PC-3 (cell line): ENCODE measurements around the gene GPC1. TPM values are rescaled to one million over a fixed set of nuclear protein-coding genes. Genes with fewer than 3 reads are reported as not detected.

Experiments
- ATAC-seq: fragments of 200-7000 bp; cut with Tn5 transposase; 2 replicates; pipeline ENCODE4 v1.9.1; 2020; ENCODE audit warnings: mild to moderate bottlenecking, moderate library complexity
- BruUV-seq: library from RNA; stranded (reverse); fragments of 400-500 nt; replicated peaks from 2 replicates; lab custom pipeline; 2021; lab: Mats Ljungman, UMichigan
- CTCF ChIA-PET: fragments of 300-600 bp; sonication (Branson Sonifier 250); formaldehyde crosslinking; loops from one replicate; lab custom pipeline; 2022; ENCODE audit warnings: antibody characterized with exemption; lab: Charles Lee
- POLR2A ChIA-PET: fragments of 300-600 bp; sonication (Branson Sonifier 250); formaldehyde crosslinking; loops from one replicate; lab custom pipeline; 2022; ENCODE audit warnings: antibody characterized with exemption; ENCODE audit not compliant: unreplicated experiment; lab: Charles Lee
- DNase-seq: peaks from one replicate; pipeline ENCODE4 v3.0.0-alpha.2; 2015
- H2AFZ ChIP-seq: fragments of 300-600 bp; sonication (generic); 2 replicates; pipeline ENCODE4 v1.6.0; 2016; ENCODE audit warnings: antibody characterized with exemption, low read length
- H3F3A ChIP-seq: fragments of 300-600 bp; sonication (generic); one replicate; pipeline ENCODE4 v1.6.0; 2017; ENCODE audit warnings: antibody characterized with exemption, low read length, control low read depth, mild to moderate bottlenecking; ENCODE audit not compliant: unreplicated experiment
- H3K27ac ChIP-seq: fragments of 300-600 bp; sonication (generic); 2 replicates; pipeline ENCODE4 v1.5.1; 2016; ENCODE audit warnings: mild to moderate bottlenecking, low read length
- H3K27me3 ChIP-seq: fragments of 300-600 bp; sonication (generic); 2 replicates; pipeline ENCODE4 v1.6.1; 2016; ENCODE audit warnings: low read length, mixed read lengths
- H3K36me3 ChIP-seq: fragments of 300-600 bp; sonication (generic); 2 replicates; pipeline ENCODE4 v1.6.1; 2016; ENCODE audit warnings: low read depth, mixed run types, low read length, mixed read lengths
- H3K4me1 ChIP-seq: fragments of 300-600 bp; sonication (generic); 2 replicates; pipeline ENCODE4 v1.5.1; 2016; ENCODE audit warnings: low read length; ENCODE audit not compliant: insufficient read depth
- H3K4me2 ChIP-seq: fragments of 300-600 bp; sonication (generic); 2 replicates; pipeline ENCODE4 v1.6.0; 2016; ENCODE audit warnings: low read length
- H3K4me3 ChIP-seq: fragments of 300-600 bp; sonication (generic); 2 replicates; pipeline ENCODE4 v1.5.1; 2016; ENCODE audit warnings: mild to moderate bottlenecking, low read length, mixed read lengths
- H3K79me2 ChIP-seq: fragments of 300-600 bp; sonication (generic); 2 replicates; pipeline ENCODE4 v1.6.1; 2017; ENCODE audit warnings: low read length, mixed read lengths
- H3K9ac ChIP-seq: fragments of 300-600 bp; sonication (generic); 2 replicates; pipeline ENCODE4 v1.6.0; 2016; ENCODE audit warnings: mild to moderate bottlenecking, low read length
- H3K9me2 ChIP-seq: fragments of 300-600 bp; sonication (generic); replicated peaks from 2 replicates; pipeline ENCODE4 v1.6.1; 2016; ENCODE audit warnings: mixed run types, low read length, mixed read lengths
- H3K9me3 ChIP-seq: fragments of 300-600 bp; sonication (generic); 2 replicates; pipeline ENCODE4 v1.6.1; 2016; ENCODE audit warnings: low read length, mixed read lengths
- H4K20me1 ChIP-seq: fragments of 300-600 bp; sonication (generic); 2 replicates; pipeline ENCODE4 v1.6.1; 2016; ENCODE audit warnings: low read length, mixed read lengths
- CTCF ChIP-seq: fragments of 300-600 bp; sonication (generic); conservative IDR thresholded peaks from 2 replicates; pipeline ENCODE4 v1.5.1; 2017; ENCODE audit warnings: antibody characterized with exemption, low read depth, mild to moderate bottlenecking, low read length
- EZH2 ChIP-seq: fragments of 300-600 bp; sonication (generic); IDR thresholded peaks from one replicate; pipeline ENCODE4 v1.6.1; 2017; ENCODE audit warnings: antibody characterized with exemption, mild to moderate bottlenecking, low read length; ENCODE audit not compliant: unreplicated experiment
- EZH2phosphoT487 ChIP-seq: fragments of 300-600 bp; sonication (generic); IDR thresholded peaks from 2 replicates; pipeline ENCODE4 v1.6.1; 2018; ENCODE audit warnings: mild to moderate bottlenecking, antibody characterized with exemption, low read length, borderline replicate concordance
- intact Hi-C: fragments of 100-400 bp; cut with micrococcal nuclease; formaldehyde crosslinking; loops from 2 replicates; pipeline ENCODE4 v1.9.0; 2023
- total RNA-seq: library from RNA; depleted of rRNA; stranded (reverse); fragments of >200 nt; gene quantifications from 2 replicates; pipeline ENCODE4 v1.2.3, GENCODE V29; 2014

Gene GPC1
- total RNA-seq, 1 experiment from 2014 or later = 37.1 TPM

GRCh38 chr2:240400371-240401161 is 34.9 kb upstream of the GPC1 start:
- no peaks in the 10 kb centered on the region for H3K9me3 ChIP-seq
- no peaks in the 10 kb centered on the region for H3K9me2 ChIP-seq
- no peak overlapping the region for H3K4me3 ChIP-seq
- intact Hi-C loops = no loop called here
- H3K9ac ChIP-seq = no peak overlapping the region
- H3K27ac ChIP-seq = no peak overlapping the region
- TF ChIP-seq EZH2phosphoT487 = no peak
- no peak for TF ChIP-seq CTCF
- no peak for TF ChIP-seq EZH2
- ChIA-PET CTCF (no interaction called here), POLR2A (no interaction called here)
- no peaks in the 10 kb centered on the region for H3F3A ChIP-seq
- BruUV-seq = no TSS peak
- H3K4me2 ChIP-seq = no peak overlapping the region
- H4K20me1 ChIP-seq = no peaks in the 10 kb centered on the region
- H3K4me1 ChIP-seq = no peaks in the 10 kb centered on the region
- no peak for ATAC-seq
- DNase-seq = no peak
- no peaks in the 10 kb centered on the region for H3K27me3 ChIP-seq
- H3K79me2 ChIP-seq = no peaks in the 10 kb centered on the region
- H2AFZ ChIP-seq = no peak overlapping the region
- H3K36me3 ChIP-seq = no peaks in the 10 kb centered on the region

- ATAC-seq (no peak), DNase-seq (no peak)
- intact Hi-C loops = no loop called here
Measured at GRCh38 chr2:240401308-240401707, 34.2 kb upstream of the GPC1 start.

GRCh38 chr2:240401781-240402551 is 33.5 kb upstream of the GPC1 start:
- Histone ChIP-seq H3K9me3 (no peaks in the 10 kb centered on the region), H3K4me2 (no peak overlapping the region), H2AFZ (no peak overlapping the region), H3K9ac (no peak overlapping the region), H3K4me3 (no peak overlapping the region), H3K9me2 (no peaks in the 10 kb centered on the region), H3K79me2 (no peaks in the 10 kb centered on the region), H3K27me3 (no peaks in the 10 kb centered on the region), H4K20me1 (no peaks in the 10 kb centered on the region), H3K4me1 (no peaks in the 10 kb centered on the region), H3K36me3 (no peaks in the 10 kb centered on the region), H3K27ac (no peak overlapping the region), H3F3A (no peaks in the 10 kb centered on the region)
- TF ChIP-seq CTCF = no peak
- no peak for TF ChIP-seq EZH2phosphoT487
- no peak for TF ChIP-seq EZH2
- BruUV-seq = no TSS peak
- DNase-seq (no peak), ATAC-seq (no peak)
- intact Hi-C loops = no loop called here
- ChIA-PET POLR2A (no interaction called here), CTCF (no interaction called here)

More at GRCh38 chr2:240401308-240401707, 34.2 kb upstream of the GPC1 start:
- H2AFZ ChIP-seq = no peak overlapping the region
- H3K27me3 ChIP-seq = no peaks in the 10 kb centered on the region
- H3F3A ChIP-seq = no peaks in the 10 kb centered on the region
- no peaks in the 10 kb centered on the region for H3K79me2 ChIP-seq
- H3K9ac ChIP-seq = no peak overlapping the region
- no peaks in the 10 kb centered on the region for H3K36me3 ChIP-seq
- POLR2A ChIA-PET = no interaction called here
- H3K27ac ChIP-seq = no peak overlapping the region
- CTCF ChIA-PET = no interaction called here
- no peak overlapping the region for H3K4me3 ChIP-seq
- no peaks in the 10 kb centered on the region for H3K9me3 ChIP-seq
- BruUV-seq = no TSS peak
- TF ChIP-seq EZH2 = no peak
- H3K4me1 ChIP-seq = no peaks in the 10 kb centered on the region
- H3K4me2 ChIP-seq = no peak overlapping the region
- no peaks in the 10 kb centered on the region for H3K9me2 ChIP-seq
- H4K20me1 ChIP-seq = no peaks in the 10 kb centered on the region
